NCI-H187 treated with DMSO at 0.1 percent for 48 hours (cell line): ENCODE data around the gene MAPK8.

Experiments used
- DNase-seq: peaks from one replicate; lab custom pipeline; 2025; lab: John Stamatoyannopoulos, UW

Gene MAPK8

DNA sequence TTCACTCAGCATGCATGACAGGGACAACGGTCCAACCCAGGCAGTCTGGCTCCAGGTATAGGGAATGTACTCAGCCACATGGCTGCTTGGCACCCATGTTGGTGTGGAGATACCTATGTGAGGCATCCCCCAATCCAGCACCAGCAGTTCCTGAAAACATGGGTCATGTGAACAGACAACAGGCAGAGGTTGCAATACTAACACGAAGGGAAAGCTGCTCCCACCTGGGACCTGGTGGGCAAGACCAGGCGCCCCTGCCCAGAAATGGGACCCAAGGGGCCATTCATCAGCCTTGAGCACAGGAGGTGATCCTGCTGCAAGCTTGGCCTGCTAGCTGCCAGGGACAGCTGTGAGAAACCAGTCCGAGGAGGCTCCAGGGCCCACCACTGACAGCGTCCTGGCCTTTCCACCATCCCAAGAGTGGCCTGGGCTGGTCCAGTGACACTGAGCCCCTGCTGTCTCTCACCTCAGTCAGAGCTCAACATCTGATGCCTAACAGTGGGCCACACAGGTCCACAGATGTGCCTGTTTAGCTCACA lies 156.1 kb downstream of the MAPK8 start:
- DNase-seq = no peak

DNA sequence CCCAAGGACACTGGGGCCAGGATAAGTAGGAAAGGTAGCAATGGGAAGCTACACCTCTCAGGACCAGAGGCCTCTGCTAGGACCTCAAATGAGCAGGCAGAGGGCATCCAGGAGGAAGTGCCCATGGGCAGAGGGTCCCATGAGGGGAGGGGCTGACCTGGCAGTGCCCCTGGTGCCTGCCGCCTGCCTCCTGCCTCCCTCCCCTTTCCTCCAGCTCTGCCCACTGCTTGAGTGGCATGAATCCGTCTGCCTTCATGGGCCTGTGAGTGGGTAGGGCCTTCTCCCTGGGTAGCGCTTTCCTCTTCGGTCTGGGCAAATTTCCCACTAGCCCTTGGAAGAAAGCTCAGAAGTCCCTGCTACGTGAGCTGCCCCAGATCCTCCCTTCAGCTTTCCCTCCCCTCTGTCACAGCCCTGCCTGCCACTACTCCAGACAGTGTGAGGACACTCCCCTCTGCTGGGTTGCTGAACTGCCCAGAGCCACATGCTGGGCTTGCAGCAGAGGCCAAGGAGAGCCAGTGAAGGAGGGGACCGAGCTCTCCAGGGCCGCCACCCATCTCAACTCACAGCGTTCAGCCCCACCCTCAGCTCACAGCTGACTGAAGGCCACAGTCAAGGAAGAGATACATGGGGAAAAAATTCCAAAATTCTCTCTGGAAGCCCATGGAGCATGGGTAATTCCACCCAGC lies 157.0 kb downstream of the MAPK8 start:
- no peak for DNase-seq

GRCh38 chr10:48464121-48464870 lies 157.8 kb downstream of the MAPK8 start:
- no peak for DNase-seq

- no peak for DNase-seq
These were observed 158.6 kb downstream of the MAPK8 start for GRCh38 chr10:48464871-48465736.

GRCh38 chr10:48465860-48466521 lies 159.5 kb downstream of the MAPK8 start:
- no peak for DNase-seq

DNA sequence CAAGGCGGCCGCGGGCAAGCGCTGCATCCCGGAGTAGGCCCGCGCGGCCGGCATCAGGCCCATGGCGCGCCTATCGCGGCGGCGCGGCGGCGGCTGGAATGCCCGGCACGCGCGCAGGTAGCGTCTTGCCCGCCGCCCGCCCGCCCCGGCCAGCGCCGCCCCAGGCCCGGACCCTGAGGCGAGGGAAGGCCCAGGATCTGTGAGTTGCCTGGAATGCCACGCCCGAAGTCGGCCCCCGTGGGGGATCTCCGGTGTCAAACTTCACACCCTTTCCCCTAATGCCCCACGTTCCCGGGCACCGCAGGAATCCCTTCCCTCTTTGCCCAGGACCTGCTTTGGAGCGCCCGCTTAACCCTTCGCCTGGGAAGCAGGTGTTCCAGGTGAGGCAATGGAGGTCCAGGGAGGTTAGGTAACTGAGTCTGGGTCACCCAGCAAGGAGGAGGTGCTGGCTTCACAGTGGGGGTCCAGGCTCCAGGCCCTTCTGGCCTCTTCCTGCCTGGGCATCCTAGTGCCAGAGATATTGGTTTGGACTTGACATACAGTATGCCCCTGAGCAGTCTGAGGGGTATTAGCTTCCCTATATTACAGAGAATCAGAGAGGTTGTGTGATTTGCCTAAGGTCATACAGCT lies 160.2 kb downstream of the MAPK8 start:
- DNase-seq = no peak

- no peak for DNase-seq
These were observed 161.2 kb downstream of the MAPK8 start for GRCh38 chr10:48467669-48468068.

- DNase-seq = no peak
These were observed 161.8 kb downstream of the MAPK8 start for GRCh38 chr10:48468130-48468790.

GRCh38 chr10:48468866-48469511 lies 162.5 kb downstream of the MAPK8 start:
- no peak for DNase-seq

DNA sequence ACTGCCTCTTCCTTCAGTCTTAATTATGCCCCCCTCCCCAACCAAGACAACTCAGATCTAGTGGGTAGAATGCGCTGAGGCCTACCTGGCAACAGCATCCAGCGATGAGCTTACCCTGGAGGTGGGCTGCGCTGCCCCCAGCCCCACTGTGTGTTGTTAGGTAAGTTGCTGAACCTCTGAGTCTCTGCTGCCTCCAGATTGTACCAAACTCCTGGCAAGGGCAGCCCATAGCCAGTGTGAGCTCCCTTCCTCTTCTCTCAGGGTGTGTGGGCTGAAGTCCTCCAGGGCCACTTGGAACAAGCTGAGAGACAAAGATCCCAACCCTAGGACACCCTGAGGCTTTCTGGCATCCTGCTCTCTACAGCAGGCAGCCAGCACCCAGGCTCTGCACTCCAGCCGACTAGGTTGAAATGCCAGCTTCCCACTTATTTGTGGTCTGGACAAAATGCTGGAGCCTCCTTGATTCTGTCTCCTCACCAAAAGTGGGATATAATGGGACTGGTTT lies 163.1 kb downstream of the MAPK8 start:
- DNase-seq = no peak

GRCh38 chr10:48470115-48470892 lies 163.8 kb downstream of the MAPK8 start:
- DNase-seq = no peak

DNA sequence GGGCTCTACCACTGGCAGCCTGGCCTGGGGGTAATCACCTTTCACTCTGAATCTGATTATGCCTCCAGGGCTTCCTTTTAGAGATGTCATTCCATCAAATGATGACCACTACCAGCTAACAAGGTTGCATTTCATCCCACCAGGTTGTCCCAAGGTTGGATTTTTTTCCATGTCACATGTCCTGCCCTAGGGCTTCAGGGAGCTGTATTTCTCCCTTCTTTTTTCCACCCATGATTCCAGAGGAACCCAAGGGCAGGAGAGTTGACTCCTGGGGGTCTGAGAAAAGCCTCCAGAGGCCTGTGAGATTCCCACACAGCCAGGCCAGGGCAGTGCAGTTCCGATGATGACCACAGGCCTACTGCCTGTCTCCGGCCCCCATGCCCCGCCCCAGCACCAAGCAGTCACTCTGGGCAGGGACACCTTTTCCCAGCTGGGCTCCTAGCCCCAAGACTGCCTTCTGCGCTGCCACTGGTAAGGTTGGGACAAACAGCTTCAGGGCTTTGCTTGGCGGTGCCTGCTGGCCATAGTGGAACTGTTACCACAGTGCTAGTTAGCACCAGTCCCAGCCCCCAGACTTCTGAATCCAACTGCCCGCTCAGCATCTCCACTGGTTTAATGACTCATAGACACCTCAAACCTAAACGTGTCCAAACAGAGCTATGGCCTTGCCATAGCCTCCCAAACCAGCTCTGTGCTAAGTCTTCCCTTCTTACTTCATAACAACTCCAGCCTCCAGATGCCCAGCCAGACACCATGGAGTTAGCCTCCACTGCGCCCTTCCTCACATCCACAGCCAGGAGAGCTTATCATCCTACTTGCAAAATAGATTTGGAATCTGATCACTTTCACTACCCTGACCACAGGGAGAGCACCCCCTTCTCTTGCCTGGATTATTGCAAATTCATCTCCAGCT lies 164.7 kb downstream of the MAPK8 start:
- no peak for DNase-seq

GRCh38 chr10:48472501-48473069 lies 166.1 kb downstream of the MAPK8 start:
- DNase-seq = no peak

DNA sequence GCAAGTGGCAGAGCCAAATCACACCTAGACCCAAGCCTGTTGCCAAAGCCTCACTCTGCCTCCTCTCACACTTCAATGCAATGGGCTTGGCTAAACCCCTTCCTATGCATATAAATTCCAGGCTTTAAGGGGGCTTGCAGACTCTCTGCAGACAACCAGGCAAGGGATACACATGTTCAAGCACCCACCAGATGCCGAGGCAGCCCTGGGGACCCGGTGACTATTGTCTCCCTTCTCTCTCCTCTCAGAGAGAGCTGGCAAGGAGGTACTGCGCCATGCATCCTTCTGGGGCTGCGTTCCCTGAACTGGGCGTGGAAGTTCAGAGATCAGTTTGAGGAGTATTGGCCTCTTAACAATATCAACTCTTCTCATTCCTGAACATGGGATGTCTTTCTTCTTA lies 167.2 kb downstream of the MAPK8 start:
- DNase-seq = no peak

- no peak for DNase-seq
These were observed 168.4 kb downstream of the MAPK8 start for GRCh38 chr10:48474765-48475365.

DNA sequence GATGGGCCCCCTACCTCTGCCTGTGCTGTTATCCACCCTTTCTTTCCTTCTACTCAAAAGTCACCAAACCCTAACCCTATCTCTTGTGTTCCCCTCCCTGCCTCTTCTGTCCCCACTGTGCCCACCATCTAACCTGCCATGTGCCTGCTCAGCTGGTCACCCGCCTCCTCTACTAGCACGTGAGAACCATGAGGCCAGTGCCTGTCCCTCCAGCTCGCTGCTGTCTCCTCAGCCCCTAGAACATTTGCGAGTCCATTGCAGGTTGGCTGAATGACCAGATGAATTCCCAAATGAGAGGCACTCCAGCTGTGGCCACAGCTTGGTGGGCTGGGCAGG lies 169.4 kb downstream of the MAPK8 start:
- DNase-seq = no peak

GRCh38 chr10:48476279-48476982 lies 170.0 kb downstream of the MAPK8 start:
- no peak for DNase-seq
